Mononuclear cell (primary cell): ENCODE data around the gene DLGAP4. TPM values are rescaled to one million over a fixed set of nuclear protein-coding genes. Genes with fewer than 3 reads are reported as not detected.

Experiments
- H3K27me3 ChIP-seq: 2 replicates; pipeline ENCODE4 v1.6.0; 2011; ENCODE audit warnings: low read length, control low read depth; ENCODE audit not compliant: insufficient read depth
- H3K4me1 ChIP-seq: 2 replicates; pipeline ENCODE4 v1.5.1; 2011; ENCODE audit warnings: mild to moderate bottlenecking, low read length, control low read depth; ENCODE audit not compliant: insufficient read depth
- H3K4me3 ChIP-seq: 2 replicates; pipeline ENCODE4 v1.5.1; 2011; ENCODE audit warnings: mild to moderate bottlenecking, low read length, moderate library complexity
- H3K9me3 ChIP-seq: 2 replicates; pipeline ENCODE4 v1.5.1; 2011; ENCODE audit warnings: low read depth, mild to moderate bottlenecking, control low read depth, low read length
- total RNA-seq: library from RNA; depleted of rRNA; stranded (reverse); fragments of >200 nt; gene quantifications from one replicate; pipeline ENCODE4 v1.2.3, GENCODE V29; 2012

Gene DLGAP4
- total RNA-seq, 1 donor, result 10.5 TPM

DNA sequence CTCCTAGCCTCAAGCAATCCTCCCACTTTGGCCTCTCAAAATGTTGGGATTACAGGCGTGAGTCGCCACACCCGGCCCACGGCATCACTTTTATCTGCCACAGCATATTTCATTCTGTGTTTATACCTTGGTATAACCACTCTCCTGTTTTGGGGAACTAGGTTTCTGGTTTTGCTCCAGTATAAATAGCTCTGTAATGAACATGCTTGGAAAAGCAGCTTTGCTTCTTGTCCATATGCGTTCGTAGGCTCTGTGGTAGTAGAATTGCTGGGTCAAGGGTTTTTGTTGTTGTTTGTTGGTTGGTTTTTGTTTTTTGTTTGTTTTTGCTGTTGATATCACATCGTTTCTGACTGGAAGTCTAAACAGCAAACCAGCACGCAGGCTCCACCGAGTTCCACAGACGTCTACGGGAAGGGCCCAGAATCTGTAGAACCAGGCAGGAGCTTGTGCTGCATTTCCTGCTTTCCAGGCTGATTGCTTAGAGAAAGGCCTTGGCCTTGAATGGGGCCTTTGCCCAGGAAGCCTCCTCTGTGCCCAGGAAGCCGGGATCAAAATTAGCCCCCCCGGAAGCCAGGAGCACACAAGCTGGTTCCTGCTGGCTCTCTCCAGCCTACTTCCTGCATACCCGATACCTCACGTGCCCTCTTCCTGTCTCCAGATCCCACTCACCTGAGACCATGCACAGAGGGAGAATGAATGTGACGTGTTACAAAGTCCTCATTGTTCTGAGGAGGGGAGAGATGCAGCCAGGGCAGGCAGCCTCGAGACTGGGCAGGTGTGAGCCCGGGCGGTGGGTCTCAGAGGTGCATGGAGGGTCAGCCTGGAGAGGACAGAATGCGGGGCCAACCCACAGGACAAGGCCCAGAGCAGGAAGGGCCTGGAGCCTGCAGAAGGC is 35.1 kb upstream of the DLGAP4 start:
- Histone ChIP-seq H3K9me3 (no peaks in the 10 kb centered on the region), H3K27me3 (no peaks in the 10 kb centered on the region), H3K4me3 (no peak overlapping the region), H3K4me1 (no peaks in the 10 kb centered on the region)

DNA sequence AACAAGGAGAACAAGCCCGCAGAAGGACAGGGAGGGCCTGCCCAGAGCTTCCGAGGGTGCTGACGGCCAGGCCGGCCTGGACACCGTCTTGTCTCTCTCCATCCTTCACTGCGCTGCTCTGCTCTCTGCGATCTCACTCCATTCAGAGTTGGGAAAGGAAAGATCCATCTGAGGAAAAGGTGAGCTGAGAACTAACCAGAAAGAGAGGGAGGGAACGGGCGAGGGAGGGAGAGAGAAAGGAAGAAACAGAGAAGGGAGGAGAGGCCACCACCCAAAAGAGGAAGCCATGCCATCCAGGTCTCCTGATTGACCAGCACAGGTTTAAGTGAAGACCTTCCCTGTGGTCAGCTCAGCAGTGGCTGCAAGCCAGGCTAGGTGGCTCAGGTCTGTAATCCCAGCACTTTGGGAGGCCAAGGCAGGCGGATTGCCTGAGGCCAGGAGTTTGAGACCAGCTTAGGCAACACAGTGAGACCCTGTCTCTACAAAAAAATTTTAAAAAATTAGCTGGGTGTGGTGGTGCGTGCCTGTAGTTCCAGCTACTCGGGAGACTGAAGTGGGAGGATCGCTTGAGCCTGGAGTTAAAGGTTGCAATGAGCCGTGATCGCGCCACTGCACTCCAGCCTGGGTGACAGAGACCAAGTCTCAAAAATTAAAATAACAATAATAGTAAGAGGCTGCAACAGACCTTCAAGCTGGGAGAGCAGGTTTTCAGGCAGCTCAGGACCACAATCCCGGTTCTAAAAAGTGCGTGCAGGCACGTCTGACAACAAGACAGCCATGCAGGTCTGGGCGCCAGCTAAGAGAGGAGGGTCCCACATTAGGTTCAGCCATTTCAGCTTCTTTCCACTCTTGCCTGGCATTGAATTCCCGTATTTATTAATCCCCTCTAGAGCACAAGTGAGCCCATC is 34.2 kb upstream of the DLGAP4 start:
- Histone ChIP-seq H3K27me3 (no peaks in the 10 kb centered on the region), H3K9me3 (no peaks in the 10 kb centered on the region), H3K4me1 (no peaks in the 10 kb centered on the region), H3K4me3 (no peak overlapping the region)

DNA sequence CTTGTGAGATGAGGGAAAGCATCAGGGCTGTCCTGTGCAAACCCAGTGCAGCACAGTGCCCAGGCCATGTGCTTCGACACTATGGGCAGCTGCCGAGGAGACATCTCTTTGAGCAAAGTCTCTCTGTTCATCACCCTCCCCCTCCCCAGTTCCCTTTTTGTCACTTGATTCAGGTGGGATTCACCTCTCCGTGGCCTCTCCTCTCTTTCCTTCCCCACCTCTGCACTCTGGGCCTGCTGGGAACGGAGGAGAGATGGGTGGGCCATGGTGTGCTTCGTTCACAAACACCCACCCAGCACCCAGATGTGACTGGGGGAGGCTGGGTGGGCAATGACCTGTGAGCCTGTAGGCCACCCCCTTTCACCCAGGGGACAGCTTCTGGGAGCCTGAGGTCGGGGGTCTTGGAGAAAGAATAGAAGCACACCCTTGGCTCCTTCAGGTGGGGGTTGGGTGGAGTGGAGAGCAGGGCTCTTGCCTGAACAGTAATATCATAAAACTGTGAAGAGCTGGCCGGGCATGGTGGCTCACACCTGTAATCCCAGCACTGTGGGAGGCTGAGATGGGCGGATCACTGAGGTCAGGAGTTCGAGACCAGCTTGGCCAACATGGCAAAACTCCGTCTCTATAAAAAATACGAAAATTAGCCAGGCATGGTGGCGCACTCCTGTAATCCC is 33.5 kb upstream of the DLGAP4 start:
- no peak overlapping the region for H3K4me3 ChIP-seq
- H3K9me3 ChIP-seq, result no peaks in the 10 kb centered on the region
- H3K27me3 ChIP-seq, result no peaks in the 10 kb centered on the region

DNA sequence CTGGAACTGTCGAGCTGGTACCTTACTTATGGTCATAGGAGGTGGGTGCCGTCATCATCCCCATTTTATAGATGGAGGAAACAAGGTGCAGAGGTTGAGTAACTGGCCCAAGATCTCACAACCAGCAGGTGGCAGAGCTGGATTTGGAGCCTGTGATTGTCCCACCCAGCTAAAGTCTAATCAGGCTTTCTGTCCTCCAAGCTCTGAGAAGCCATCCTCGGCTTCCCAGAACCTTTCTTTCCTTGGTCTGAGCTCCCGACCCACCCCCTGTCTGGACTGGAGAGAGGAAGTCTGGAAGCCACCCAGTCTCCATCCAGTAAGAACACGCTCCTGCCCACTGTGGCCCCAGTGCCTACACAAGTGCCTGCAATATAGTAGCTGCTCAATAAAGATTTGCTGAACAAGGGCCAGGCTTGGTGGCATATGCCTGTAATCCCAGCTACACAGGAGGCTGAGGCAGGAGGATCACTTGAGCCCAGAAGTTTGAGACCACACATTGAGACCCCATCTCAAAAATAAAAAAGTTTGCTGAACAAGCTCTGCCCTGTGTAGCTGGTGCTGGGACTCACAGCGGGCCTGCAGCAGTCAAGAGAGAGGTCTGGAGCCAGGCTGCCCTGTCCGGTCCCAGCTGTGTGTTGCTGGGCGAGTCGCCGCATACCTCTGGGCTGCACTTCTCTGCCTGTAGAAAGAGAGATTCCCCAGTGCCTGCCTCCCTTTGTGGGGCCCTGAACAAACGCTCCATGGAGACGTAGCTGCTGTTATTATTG is 32.5 kb upstream of the DLGAP4 start:
- H3K27me3 ChIP-seq, result no peaks in the 10 kb centered on the region
- no peak overlapping the region for H3K4me3 ChIP-seq
- H3K9me3 ChIP-seq, result no peaks in the 10 kb centered on the region
- H3K4me1 ChIP-seq, result no peaks in the 10 kb centered on the region

More for the DNA sequence above, 33.5 kb upstream of the DLGAP4 start:
- H3K4me1 ChIP-seq, result no peaks in the 10 kb centered on the region

DNA sequence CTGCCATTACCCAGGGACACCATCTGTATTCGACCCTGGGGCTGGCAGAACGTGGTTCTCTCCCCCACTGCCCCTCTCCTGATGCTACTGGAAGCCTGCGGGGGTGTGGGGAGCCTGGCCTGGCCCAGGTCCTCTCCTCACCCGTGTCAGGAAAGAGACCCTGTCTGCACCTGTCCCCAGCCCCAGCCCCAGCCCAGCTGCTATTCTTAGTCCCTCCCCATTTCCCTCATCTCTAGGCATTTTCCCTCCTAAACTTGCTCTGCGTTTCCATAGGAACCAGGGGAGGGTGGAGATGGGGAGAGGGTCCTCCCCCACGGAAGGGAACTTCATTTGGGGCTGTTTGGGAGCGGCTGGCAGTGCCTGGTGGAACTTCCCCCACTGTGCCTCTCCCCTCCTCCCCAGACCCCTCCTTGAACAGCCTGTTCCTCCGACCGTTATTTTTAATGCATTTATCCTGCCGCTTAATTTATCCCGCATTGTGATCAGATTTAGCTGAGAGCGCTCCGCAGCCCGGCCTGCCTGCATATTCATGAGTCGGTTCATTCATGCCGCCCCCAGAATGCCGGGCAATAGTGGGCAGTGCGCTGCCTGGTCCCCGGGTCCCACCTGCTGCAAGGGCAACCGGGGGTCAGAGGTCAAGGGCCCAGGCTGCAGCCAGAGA is 31.8 kb upstream of the DLGAP4 start:
- Histone ChIP-seq H3K9me3 (no peaks in the 10 kb centered on the region), H3K27me3 (no peaks in the 10 kb centered on the region), H3K4me3 (no peak overlapping the region), H3K4me1 (no peaks in the 10 kb centered on the region)

DNA sequence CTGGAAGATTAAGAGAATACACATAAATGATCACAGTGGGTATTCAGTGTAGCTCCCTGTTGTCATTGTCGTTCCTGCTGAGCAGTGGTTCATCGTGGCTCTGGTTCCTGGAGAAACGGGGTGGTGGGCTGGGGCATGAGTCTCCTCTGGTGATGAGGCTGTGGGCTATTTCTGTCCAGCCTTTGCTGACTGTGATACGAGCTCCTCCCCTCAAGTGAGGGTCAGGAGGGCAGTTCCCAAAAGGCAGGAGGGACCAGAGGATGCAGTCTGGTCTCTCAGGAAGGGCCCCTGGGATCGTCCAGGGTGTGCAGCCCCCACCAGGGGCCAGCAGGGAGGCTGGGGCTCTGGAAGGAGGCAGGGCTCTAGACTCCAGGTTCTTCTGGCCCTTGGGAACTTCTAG is 31.1 kb upstream of the DLGAP4 start:
- Histone ChIP-seq H3K4me1 (no peaks in the 10 kb centered on the region), H3K27me3 (no peaks in the 10 kb centered on the region), H3K9me3 (no peaks in the 10 kb centered on the region), H3K4me3 (no peak overlapping the region)

DNA sequence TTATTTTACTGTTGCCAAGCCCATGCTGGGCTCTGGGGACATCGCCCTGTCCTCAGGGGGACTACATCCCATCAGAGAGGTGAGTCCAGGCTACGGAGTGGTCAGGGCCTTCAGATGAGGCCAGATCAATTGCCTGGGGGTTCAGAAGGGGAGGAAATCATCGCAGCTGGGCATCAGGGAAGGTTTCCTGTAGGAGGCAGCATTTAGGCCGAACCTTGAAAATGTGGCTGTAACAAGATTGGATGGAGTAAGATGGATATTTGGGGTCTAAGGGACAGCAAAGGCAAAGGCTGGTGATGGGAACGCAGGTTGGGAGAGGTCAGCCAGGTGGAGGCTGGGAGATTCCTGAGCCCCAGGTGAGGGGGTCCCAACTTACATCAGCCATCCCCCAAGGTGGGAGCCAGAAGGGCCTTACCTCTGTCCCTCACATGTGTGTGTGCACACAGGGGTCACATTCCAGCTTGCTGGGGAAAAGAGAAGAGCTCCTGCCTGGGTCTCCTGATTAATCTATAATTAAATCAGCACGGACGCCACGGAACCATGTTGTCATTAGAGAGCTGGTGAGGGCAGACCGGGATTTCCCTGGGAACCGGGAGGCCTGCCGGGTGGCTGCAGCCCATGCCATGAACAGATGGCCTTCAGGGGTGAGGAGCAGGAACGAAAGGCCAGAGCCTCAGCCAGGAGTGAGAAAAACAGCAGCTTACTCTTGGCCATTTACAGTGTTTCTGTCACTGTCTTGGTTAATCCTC is 30.5 kb upstream of the DLGAP4 start:
- no peaks in the 10 kb centered on the region for H3K4me1 ChIP-seq
- no peaks in the 10 kb centered on the region for H3K9me3 ChIP-seq
- H3K4me3 ChIP-seq, result no peak overlapping the region
- H3K27me3 ChIP-seq, result no peaks in the 10 kb centered on the region

DNA sequence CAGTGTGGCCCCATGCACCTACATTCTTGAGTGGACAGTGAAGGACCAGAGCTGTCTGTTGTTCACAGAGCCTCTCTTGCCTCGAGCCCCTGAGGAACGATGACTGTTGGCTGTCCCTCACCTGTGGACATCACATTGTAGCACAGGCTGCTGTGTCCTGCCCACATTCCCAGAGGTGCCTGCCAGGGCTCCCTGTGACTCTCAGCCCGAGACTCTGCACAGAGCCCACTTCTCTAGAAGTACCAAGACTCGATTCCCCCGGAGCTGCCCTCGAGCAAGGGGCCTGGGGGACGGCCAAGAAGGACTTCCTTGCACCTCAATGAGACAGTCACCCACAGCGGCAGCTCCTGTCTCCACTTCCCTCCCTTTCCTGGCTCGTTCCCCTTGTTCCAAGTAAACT is 28.6 kb upstream of the DLGAP4 start:
- Histone ChIP-seq H3K9me3 (no peaks in the 10 kb centered on the region), H3K4me1 (no peaks in the 10 kb centered on the region), H3K27me3 (no peaks in the 10 kb centered on the region), H3K4me3 (no peak overlapping the region)

DNA sequence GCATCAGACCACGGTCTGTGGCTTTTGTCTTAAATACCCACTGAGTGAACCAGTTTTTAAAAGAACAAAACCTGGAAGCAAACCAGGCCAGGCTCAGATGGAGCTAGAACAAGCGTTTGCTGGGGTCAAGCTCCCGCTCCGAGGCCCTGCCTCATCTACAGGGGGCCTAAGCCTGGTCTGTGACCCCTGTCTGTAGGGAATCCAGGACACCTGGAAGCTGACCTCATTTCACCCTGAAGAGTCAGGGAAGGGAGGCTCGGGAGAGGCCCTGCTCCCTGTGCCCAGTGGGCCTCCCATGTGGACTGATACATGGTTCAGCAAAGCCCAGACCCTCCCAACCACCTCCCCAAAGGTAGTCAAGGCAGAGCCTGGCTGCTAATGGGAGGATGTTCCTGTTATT is 26.8 kb upstream of the DLGAP4 start:
- Histone ChIP-seq H3K4me1 (no peaks in the 10 kb centered on the region), H3K27me3 (no peaks in the 10 kb centered on the region), H3K9me3 (no peaks in the 10 kb centered on the region), H3K4me3 (no peak overlapping the region)

DNA sequence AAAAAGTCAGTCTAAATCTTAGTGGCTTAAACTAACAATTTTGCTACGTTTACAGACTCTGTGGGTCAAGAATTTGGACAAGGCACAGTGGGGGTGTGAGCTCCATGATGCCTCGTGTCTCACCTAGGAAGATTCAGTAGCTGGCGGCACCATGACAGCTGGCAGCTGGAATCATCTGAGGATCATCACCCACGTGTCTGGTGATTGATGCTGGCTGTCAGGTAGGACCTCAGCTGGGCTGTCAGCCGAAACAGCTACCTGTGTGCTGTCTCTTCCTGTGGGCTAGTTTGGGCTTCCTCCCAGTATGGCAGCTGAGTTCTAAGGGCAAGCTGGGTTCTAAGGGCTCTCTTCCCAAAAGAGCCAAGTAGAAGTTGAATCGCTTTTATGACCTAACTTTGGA is 26.4 kb upstream of the DLGAP4 start:
- Histone ChIP-seq H3K27me3 (no peaks in the 10 kb centered on the region), H3K4me3 (no peak overlapping the region)

DNA sequence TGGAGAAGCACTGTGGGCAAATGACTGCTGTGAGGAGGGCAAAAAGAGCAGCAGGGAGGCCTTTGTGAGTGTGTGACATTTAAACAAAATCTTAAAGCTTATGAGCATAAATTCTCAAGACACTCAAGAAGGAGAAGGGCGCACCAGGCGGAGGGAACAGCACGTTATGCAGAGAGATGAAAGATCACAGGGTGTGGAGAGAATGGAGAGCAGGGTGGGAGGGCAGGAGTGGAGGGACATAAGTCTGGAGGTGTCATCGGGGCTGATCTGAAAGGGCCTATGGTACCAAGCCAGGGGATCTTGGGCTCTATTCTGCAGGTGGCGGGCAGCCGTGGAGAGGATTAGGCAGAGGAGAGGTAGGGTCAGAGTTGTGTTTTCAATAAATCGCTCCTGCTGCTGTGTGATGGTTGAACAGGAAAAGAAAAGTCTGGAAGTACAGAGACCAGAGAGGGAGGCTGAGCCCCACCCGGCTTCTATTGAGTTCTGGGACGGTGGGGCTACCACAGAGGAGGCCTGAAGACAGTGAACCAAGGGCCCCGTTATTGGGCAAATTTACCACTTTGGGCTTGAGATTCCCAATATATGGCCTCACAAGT is 24.3 kb upstream of the DLGAP4 start:
- Histone ChIP-seq H3K4me1 (no peaks in the 10 kb centered on the region), H3K4me3 (no peak overlapping the region), H3K9me3 (no peaks in the 10 kb centered on the region), H3K27me3 (no peaks in the 10 kb centered on the region)

More for the DNA sequence above, 26.4 kb upstream of the DLGAP4 start:
- Histone ChIP-seq H3K9me3 (no peaks in the 10 kb centered on the region), H3K4me1 (no peaks in the 10 kb centered on the region)

DNA sequence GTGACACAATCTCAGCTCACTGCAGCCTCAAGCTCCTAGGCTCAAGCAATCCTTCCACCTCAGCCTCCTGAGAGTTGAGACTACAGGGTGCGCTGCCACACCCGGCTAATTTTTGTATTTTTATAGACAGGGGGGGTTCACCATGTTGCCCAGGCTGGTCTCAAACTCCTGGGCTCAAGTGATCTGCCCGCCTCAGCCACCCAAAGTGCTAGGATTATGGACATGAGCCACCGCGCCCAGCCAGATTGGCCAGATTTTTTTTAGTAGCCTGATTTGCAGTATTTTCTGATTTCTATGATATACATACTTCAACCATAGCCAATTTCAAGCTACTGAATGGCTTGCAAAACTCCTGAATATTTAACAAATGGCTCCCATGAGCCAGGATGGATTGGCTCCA is 21.4 kb upstream of the DLGAP4 start:
- no peaks in the 10 kb centered on the region for H3K9me3 ChIP-seq
- no peak overlapping the region for H3K4me3 ChIP-seq
- H3K4me1 ChIP-seq, result no peaks in the 10 kb centered on the region
- peaks cover 12% of the 10 kb centered on the region for H3K27me3 ChIP-seq

DNA sequence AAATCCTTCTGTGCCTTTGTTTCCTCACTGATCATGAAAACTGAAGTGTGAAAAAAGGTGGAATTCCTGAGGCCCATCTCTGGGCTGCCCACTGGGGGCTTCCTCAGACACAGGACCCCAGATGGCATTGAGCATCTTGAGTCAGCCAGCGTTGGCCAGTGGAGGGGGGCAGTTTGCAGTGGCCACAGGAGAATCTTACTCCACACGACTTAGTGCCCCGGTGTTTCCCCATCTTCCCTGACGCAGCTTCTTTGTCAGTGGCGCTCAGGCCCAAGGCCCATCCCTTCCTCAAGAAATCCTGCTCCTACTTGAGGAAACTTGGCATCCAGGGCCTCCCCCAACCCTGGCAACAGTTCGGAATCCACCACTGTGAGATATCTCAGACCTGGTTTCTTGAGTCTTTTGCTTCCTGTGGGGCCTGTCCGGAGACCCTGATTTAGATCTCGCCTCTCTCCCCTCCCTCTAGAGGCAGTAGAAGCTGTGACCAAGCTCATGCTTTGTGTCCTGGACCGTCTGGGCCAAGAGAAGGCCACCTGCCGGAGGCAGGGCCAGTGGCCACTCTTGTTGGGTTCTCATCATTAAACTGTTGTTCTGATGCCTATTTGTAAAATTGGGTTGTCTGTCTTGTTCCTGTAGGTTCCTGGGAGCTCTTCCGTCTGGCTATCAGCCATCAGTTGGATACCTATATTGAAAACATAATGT is 20.2 kb upstream of the DLGAP4 start:
- Histone ChIP-seq H3K4me3 (no peak overlapping the region), H3K27me3 (peaks cover 12% of the 10 kb centered on the region), H3K9me3 (no peaks in the 10 kb centered on the region), H3K4me1 (no peaks in the 10 kb centered on the region)
